ENCODE results near the gene PTPRT.

PTPRT gene

DNA sequence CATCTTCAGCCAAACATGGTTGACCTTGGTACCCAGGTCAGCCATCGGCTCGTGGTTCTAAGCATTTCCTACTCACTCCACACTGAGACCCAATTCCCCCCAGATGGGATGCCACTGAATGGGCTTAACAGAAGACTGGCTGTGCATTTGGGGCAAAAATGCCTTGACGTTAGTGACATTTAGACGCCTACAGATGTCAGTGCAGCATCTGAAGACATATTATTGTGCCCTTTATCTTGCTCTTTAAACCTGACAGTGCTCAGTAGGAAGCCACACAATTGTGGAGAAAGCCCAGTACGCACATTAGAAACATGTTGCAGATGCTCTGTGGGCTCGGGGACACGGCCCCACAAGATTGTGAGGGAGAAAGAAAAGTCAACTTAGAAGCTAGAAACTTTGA lies 414.7 kb downstream of the PTPRT start:
- TF ChIP-seq, protein P1, sequence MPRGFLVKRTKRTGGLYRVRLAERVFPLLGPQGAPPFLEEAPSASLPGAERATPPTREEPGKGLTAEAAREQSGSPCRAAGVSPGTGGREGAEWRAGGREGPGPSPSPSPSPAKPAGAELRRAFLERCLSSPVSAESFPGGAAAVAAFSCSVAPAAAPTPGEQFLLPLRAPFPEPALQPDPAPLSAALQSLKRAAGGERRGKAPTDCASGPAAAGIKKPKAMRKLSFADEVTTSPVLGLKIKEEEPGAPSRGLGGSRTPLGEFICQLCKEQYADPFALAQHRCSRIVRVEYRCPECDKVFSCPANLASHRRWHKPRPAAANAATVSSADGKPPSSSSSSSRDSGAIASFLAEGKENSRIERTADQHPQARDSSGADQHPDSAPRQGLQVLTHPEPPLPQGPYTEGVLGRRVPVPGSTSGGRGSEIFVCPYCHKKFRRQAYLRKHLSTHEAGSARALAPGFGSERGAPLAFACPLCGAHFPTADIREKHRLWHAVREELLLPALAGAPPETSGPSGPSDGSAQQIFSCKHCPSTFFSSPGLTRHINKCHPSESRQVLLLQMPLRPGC (tag by site-specific recombination; IDR thresholded peaks at IDR 0.05) = no peak
- TF ChIP-seq KLF8 (tag by site-specific recombination; IDR thresholded peaks at IDR 0.05) (no peak), ZNF548 (tag by site-specific recombination; IDR thresholded peaks at IDR 0.05) (no peak), ZNF274 (IDR thresholded peaks at IDR 0.05; ENCODE audit: low read length) (no peak), ZNF274 (tag by site-specific recombination; IDR thresholded peaks at IDR 0.05; ENCODE audit: borderline replicate concordance) (no peak), GLI4 (tag by site-specific recombination; IDR thresholded peaks at IDR 0.05) (no peak), EGR2 (tag by site-specific recombination; IDR thresholded peaks at IDR 0.05; ENCODE audit: low read depth) (no peak), GFI1B (tag by site-specific recombination; IDR thresholded peaks at IDR 0.05) (no peak), ZNF785 (tag by site-specific recombination; IDR thresholded peaks at IDR 0.05) (no peak)
- TF ChIP-seq, protein P2, sequence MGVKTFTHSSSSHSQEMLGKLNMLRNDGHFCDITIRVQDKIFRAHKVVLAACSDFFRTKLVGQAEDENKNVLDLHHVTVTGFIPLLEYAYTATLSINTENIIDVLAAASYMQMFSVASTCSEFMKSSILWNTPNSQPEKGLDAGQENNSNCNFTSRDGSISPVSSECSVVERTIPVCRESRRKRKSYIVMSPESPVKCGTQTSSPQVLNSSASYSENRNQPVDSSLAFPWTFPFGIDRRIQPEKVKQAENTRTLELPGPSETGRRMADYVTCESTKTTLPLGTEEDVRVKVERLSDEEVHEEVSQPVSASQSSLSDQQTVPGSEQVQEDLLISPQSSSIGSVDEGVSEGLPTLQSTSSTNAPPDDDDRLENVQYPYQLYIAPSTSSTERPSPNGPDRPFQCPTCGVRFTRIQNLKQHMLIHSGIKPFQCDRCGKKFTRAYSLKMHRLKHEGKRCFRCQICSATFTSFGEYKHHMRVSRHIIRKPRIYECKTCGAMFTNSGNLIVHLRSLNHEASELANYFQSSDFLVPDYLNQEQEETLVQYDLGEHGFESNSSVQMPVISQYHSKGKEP (tag by site-specific recombination; IDR thresholded peaks at IDR 0.05) = no peak
- TF ChIP-seq, protein P3, sequence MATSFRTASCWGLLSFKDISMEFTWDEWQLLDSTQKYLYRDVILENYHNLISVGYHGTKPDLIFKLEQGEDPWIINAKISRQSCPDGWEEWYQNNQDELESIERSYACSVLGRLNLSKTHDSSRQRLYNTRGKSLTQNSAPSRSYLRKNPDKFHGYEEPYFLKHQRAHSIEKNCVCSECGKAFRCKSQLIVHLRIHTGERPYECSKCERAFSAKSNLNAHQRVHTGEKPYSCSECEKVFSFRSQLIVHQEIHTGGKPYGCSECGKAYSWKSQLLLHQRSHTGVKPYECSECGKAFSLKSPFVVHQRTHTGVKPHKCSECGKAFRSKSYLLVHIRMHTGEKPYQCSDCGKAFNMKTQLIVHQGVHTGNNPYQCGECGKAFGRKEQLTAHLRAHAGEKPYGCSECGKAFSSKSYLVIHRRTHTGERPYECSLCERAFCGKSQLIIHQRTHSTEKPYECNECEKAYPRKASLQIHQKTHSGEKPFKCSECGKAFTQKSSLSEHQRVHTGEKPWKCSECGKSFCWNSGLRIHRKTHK (tag by site-specific recombination; IDR thresholded peaks at IDR 0.05) = no peak
- H3K4me3 ChIP-seq (ENCODE audit: low read depth, low read length) = no peak overlapping the region
- no peaks in the 10 kb centered on the region for H3K4me1 ChIP-seq (ENCODE audit: control insufficient read depth, insufficient read depth, low read length)
- ChIA-PET POLR2A (no interaction called here), CTCF (no interaction called here)
- no peaks in the 10 kb centered on the region for H3K36me3 ChIP-seq (ENCODE audit: control insufficient read depth in 2 of 2, insufficient read depth in 1 of 2, low read length in 2 of 2)
- no peaks in the 10 kb centered on the region for H3K9me3 ChIP-seq (ENCODE audit: control insufficient read depth, insufficient read depth, low read depth, low read length)
- no peak overlapping the region for H3K27ac ChIP-seq (ENCODE audit: extremely low read depth, low read depth, low read length)

DNA sequence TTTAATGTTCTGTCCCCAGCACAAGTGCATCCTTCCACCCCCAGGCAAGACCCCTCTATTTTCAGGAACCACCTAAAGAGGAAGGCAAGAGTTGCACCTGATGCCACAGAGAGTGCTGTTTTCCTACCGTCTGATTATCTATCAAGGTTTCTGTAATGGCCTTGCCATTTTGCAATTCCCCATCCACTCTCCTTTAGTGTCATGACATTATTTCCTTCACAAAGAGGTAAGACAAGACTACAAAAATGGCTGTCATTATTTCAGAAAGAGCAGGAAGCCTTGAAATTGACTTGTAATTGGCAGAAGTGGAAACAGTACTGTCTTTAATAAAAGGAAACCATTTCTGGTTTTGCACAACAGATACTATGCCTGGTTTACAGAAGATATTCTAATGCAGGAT lies 426.7 kb downstream of the PTPRT start:
- POLR2A ChIA-PET = no interaction called here
- Histone ChIP-seq H3K36me3 (ENCODE audit: control insufficient read depth in 2 of 2, insufficient read depth in 1 of 2, low read length in 2 of 2) (no peaks in the 10 kb centered on the region), H3K4me1 (ENCODE audit: control insufficient read depth, insufficient read depth, low read length) (no peaks in the 10 kb centered on the region), H3K27ac (ENCODE audit: extremely low read depth, low read depth, low read length) (no peak overlapping the region), H3K9me3 (ENCODE audit: control insufficient read depth, insufficient read depth, low read depth, low read length) (no peaks in the 10 kb centered on the region), H3K4me3 (ENCODE audit: low read depth, low read length) (no peak overlapping the region)
- TF ChIP-seq, protein P4, sequence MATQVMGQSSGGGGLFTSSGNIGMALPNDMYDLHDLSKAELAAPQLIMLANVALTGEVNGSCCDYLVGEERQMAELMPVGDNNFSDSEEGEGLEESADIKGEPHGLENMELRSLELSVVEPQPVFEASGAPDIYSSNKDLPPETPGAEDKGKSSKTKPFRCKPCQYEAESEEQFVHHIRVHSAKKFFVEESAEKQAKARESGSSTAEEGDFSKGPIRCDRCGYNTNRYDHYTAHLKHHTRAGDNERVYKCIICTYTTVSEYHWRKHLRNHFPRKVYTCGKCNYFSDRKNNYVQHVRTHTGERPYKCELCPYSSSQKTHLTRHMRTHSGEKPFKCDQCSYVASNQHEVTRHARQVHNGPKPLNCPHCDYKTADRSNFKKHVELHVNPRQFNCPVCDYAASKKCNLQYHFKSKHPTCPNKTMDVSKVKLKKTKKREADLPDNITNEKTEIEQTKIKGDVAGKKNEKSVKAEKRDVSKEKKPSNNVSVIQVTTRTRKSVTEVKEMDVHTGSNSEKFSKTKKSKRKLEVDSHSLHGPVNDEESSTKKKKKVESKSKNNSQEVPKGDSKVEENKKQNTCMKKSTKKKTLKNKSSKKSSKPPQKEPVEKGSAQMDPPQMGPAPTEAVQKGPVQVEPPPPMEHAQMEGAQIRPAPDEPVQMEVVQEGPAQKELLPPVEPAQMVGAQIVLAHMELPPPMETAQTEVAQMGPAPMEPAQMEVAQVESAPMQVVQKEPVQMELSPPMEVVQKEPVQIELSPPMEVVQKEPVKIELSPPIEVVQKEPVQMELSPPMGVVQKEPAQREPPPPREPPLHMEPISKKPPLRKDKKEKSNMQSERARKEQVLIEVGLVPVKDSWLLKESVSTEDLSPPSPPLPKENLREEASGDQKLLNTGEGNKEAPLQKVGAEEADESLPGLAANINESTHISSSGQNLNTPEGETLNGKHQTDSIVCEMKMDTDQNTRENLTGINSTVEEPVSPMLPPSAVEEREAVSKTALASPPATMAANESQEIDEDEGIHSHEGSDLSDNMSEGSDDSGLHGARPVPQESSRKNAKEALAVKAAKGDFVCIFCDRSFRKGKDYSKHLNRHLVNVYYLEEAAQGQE (tag by site-specific recombination; IDR thresholded peaks at IDR 0.05) = no peak
- TF ChIP-seq WT1 (tag by site-specific recombination; IDR thresholded peaks at IDR 0.05) = no peak
- TF ChIP-seq ZFP3 (tag by site-specific recombination; IDR thresholded peaks at IDR 0.05; ENCODE audit: low read depth) = no peak
- TF ChIP-seq ZNF24 (tag by site-specific recombination; IDR thresholded peaks at IDR 0.05) = no peak
- TF ChIP-seq, protein P5, sequence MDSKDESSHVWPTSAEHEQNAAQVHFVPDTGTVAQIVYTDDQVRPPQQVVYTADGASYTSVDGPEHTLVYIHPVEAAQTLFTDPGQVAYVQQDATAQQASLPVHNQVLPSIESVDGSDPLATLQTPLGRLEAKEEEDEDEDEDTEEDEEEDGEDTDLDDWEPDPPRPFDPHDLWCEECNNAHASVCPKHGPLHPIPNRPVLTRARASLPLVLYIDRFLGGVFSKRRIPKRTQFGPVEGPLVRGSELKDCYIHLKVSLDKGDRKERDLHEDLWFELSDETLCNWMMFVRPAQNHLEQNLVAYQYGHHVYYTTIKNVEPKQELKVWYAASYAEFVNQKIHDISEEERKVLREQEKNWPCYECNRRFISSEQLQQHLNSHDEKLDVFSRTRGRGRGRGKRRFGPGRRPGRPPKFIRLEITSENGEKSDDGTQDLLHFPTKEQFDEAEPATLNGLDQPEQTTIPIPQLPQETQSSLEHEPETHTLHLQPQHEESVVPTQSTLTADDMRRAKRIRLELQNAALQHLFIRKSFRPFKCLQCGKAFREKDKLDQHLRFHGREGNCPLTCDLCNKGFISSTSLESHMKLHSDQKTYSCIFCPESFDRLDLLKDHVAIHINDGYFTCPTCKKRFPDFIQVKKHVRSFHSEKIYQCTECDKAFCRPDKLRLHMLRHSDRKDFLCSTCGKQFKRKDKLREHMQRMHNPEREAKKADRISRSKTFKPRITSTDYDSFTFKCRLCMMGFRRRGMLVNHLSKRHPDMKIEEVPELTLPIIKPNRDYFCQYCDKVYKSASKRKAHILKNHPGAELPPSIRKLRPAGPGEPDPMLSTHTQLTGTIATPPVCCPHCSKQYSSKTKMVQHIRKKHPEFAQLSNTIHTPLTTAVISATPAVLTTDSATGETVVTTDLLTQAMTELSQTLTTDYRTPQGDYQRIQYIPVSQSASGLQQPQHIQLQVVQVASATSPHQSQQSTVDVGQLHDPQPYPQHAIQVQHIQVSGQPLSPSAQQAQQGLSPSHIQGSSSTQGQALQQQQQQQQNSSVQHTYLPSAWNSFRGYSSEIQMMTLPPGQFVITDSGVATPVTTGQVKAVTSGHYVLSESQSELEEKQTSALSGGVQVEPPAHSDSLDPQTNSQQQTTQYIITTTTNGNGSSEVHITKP (tag by site-specific recombination; IDR thresholded peaks at IDR 0.05) = no peak
- no peak for TF ChIP-seq ZNF624 (tag by site-specific recombination; IDR thresholded peaks at IDR 0.05)
- TF ChIP-seq, protein P6, sequence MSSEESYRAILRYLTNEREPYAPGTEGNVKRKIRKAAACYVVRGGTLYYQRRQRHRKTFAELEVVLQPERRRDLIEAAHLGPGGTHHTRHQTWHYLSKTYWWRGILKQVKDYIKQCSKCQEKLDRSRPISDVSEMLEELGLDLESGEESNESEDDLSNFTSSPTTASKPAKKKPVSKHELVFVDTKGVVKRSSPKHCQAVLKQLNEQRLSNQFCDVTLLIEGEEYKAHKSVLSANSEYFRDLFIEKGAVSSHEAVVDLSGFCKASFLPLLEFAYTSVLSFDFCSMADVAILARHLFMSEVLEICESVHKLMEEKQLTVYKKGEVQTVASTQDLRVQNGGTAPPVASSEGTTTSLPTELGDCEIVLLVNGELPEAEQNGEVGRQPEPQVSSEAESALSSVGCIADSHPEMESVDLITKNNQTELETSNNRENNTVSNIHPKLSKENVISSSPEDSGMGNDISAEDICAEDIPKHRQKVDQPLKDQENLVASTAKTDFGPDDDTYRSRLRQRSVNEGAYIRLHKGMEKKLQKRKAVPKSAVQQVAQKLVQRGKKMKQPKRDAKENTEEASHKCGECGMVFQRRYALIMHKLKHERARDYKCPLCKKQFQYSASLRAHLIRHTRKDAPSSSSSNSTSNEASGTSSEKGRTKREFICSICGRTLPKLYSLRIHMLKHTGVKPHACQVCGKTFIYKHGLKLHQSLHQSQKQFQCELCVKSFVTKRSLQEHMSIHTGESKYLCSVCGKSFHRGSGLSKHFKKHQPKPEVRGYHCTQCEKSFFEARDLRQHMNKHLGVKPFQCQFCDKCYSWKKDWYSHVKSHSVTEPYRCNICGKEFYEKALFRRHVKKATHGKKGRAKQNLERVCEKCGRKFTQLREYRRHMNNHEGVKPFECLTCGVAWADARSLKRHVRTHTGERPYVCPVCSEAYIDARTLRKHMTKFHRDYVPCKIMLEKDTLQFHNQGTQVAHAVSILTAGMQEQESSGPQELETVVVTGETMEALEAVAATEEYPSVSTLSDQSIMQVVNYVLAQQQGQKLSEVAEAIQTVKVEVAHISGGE (tag by site-specific recombination; conservative IDR thresholded peaks at IDR 0.05; ENCODE audit: low read depth) = no peak
- CTCF ChIA-PET = no interaction called here
